Stimulated activated naive CD8-positive, alpha-beta T cell treated with anti-CD3 and anti-CD28 coated beads, Interleukin-15, Interleukin-2, amounts not matched to agents 100 U/mL and 50 U/mL, for 24 hours (primary cell): Measurements from ENCODE around the gene ISCU.

Source experiments
- ATAC-seq: fragments of 150-1000 bp; cut with Tn5 transposase; one replicate; pipeline ENCODE4 v1.10.0; 2021
- DNase-seq: peaks from one replicate; pipeline ENCODE4 v3.0.0; 2021

Gene ISCU

GRCh38 chr12:108562348-108563135 is at the start of gene ISCU:
Gene ISCU (plus strand): TSS chr12:108562596. CDS start chr12:108562623, 27 bp downstream.
- DNase-seq, result peak; percentile 99
- ATAC-seq, result peak; percentile 71

GRCh38 chr12:108514468-108514972 is 47.9 kb upstream of the ISCU start:
- DNase-seq (no peak), ATAC-seq (peak; percentile 2)

- peak; percentile 93 for ATAC-seq
- peak; percentile 99 for DNase-seq
Observed at GRCh38 chr12:108514973-108515814, 47.2 kb upstream of the ISCU start, which contains the start of gene FICD. Gene FICD (plus strand): TSS chr12:108515277. CDS start chr12:108516973, 1,696 bp downstream.

GRCh38 chr12:108515916-108516315 is 46.5 kb upstream of the ISCU start:
- DNase-seq (peak; percentile 27), ATAC-seq (no peak)

GRCh38 chr12:108516511-108517275 is 45.7 kb upstream of the ISCU start:
- DNase-seq (no peak), ATAC-seq (no peak)

- ATAC-seq (no peak), DNase-seq (no peak)
Observed at GRCh38 chr12:108517288-108518100, 44.9 kb upstream of the ISCU start.

- no peak for ATAC-seq
- DNase-seq, result no peak
Observed at GRCh38 chr12:108518101-108518715, 44.2 kb upstream of the ISCU start.

GRCh38 chr12:108518716-108519496 is 43.5 kb upstream of the ISCU start:
- no peak for DNase-seq
- no peak for ATAC-seq

- ATAC-seq, result no peak
- no peak for DNase-seq
Observed at GRCh38 chr12:108519558-108519957, 42.8 kb upstream of the ISCU start.

GRCh38 chr12:108523365-108523764 is 39.0 kb upstream of the ISCU start:
- DNase-seq (no peak), ATAC-seq (no peak)

GRCh38 chr12:108525681-108526080 is 36.7 kb upstream of the ISCU start:
- DNase-seq (no peak), ATAC-seq (peak; percentile 29)

GRCh38 chr12:108526482-108527165 is 35.8 kb upstream of the ISCU start:
- ATAC-seq (no peak), DNase-seq (no peak)

- ATAC-seq, result no peak
Observed at GRCh38 chr12:108527166-108527496, 35.3 kb upstream of the ISCU start.

GRCh38 chr12:108530161-108530560 is 32.2 kb upstream of the ISCU start:
- ATAC-seq, result no peak
- DNase-seq, result no peak

More at GRCh38 chr12:108527166-108527496, 35.3 kb upstream of the ISCU start:
- DNase-seq, result no peak

- no peak for DNase-seq
- ATAC-seq, result no peak
Observed at GRCh38 chr12:108531929-108532848, 30.2 kb upstream of the ISCU start.

GRCh38 chr12:108538146-108538545 is 24.2 kb upstream of the ISCU start:
- ATAC-seq (no peak), DNase-seq (no peak)

- DNase-seq (no peak), ATAC-seq (no peak)
Observed at GRCh38 chr12:108538616-108539195, 23.7 kb upstream of the ISCU start.

- no peak for DNase-seq
- no peak for ATAC-seq
Observed at GRCh38 chr12:108542320-108542719, 20.1 kb upstream of the ISCU start.
